NOMO-1 treated with DMSO at 0.1 percent for 48 hours (cell line): ENCODE data around the gene CHRNB1.

Experiments
- DNase-seq: peaks from one replicate; lab custom pipeline; 2025; ENCODE audit not compliant: unreplicated experiment; lab: John Stamatoyannopoulos, UW

Gene CHRNB1

GRCh38 chr17:7437369-7437863 lies 7.4 kb upstream of the CHRNB1 start:
- DNase-seq: no peak

- DNase-seq: peak; percentile 54
These were observed 6.8 kb upstream of the CHRNB1 start for GRCh38 chr17:7437950-7438614.

- no peak for DNase-seq
These were observed 6.0 kb upstream of the CHRNB1 start for GRCh38 chr17:7438656-7439460.

GRCh38 chr17:7439462-7440112 lies 5.3 kb upstream of the CHRNB1 start, which contains the start of gene FGF11:
TSS of gene FGF11 (plus strand) at chr17:7439512. CDS start at chr17:7439621, 109 bp downstream.
- no peak for DNase-seq

- DNase-seq: no peak
These were observed 4.6 kb upstream of the CHRNB1 start for GRCh38 chr17:7440113-7440833.

GRCh38 chr17:7440834-7441195 lies 4.0 kb upstream of the CHRNB1 start:
- DNase-seq: no peak

- DNase-seq: no peak
These were observed 3.6 kb upstream of the CHRNB1 start for GRCh38 chr17:7441266-7441665.

- DNase-seq: no peak
These were observed 2.7 kb upstream of the CHRNB1 start for GRCh38 chr17:7442142-7442541.

- DNase-seq: no peak
These were observed 1.1 kb upstream of the CHRNB1 start for GRCh38 chr17:7443499-7444485.

GRCh38 chr17:7445619-7445968 lies 733 bp downstream of the CHRNB1 start:
- DNase-seq: no peak

GRCh38 chr17:7448461-7448860 lies 3.6 kb downstream of the CHRNB1 start:
- DNase-seq: no peak

- DNase-seq: no peak
These were observed 15.2 kb downstream of the CHRNB1 start for GRCh38 chr17:7459961-7460545.

GRCh38 chr17:7460850-7461660 lies 16.2 kb downstream of the CHRNB1 start:
- DNase-seq: no peak

- no peak for DNase-seq
These were observed 17.9 kb downstream of the CHRNB1 start for GRCh38 chr17:7462474-7463371.

- DNase-seq: no peak
These were observed 18.5 kb downstream of the CHRNB1 start for GRCh38 chr17:7463372-7463846.

GRCh38 chr17:7464081-7464480 lies 19.2 kb downstream of the CHRNB1 start:
- DNase-seq: no peak

- no peak for DNase-seq
These were observed 20.9 kb downstream of the CHRNB1 start for GRCh38 chr17:7465597-7466275.
